NCI-H2196 (cell line): ENCODE data around the gene IL1RL1.

Experiments
- DNase-seq: peaks from one replicate; lab custom pipeline; 2025; ENCODE audit not compliant: unreplicated experiment; lab: John Stamatoyannopoulos, UW

Gene IL1RL1

GRCh38 chr2:102310964-102311640 is at the start of gene IL1RL1:
Gene IL1RL1 (plus strand): TSS chr2:102311563. CDS start chr2:102338265, 26,702 bp downstream.
- no peak for DNase-seq

GRCh38 chr2:102262216-102263129 is 48.9 kb upstream of the IL1RL1 start:
- no peak for DNase-seq

GRCh38 chr2:102264952-102265351 is 46.4 kb upstream of the IL1RL1 start:
- no peak for DNase-seq

GRCh38 chr2:102266204-102266603 is 45.2 kb upstream of the IL1RL1 start:
- no peak for DNase-seq

GRCh38 chr2:102267774-102268173 is 43.6 kb upstream of the IL1RL1 start:
- no peak for DNase-seq

GRCh38 chr2:102268510-102269199 is 42.7 kb upstream of the IL1RL1 start:
- no peak for DNase-seq

GRCh38 chr2:102269200-102269524 is 42.2 kb upstream of the IL1RL1 start:
- no peak for DNase-seq

- no peak for DNase-seq
These were observed 39.5 kb upstream of the IL1RL1 start for GRCh38 chr2:102271844-102272243.

- DNase-seq = no peak
These were observed 37.6 kb upstream of the IL1RL1 start for GRCh38 chr2:102273619-102274211.

- DNase-seq = no peak
These were observed 34.7 kb upstream of the IL1RL1 start for GRCh38 chr2:102276549-102277201.

- no peak for DNase-seq
These were observed 34.1 kb upstream of the IL1RL1 start for GRCh38 chr2:102277202-102277700.

GRCh38 chr2:102278720-102279390 is 32.5 kb upstream of the IL1RL1 start:
- DNase-seq = no peak

- DNase-seq = no peak
These were observed 32.0 kb upstream of the IL1RL1 start for GRCh38 chr2:102279391-102279735.

GRCh38 chr2:102282678-102283091 is 28.7 kb upstream of the IL1RL1 start:
- no peak for DNase-seq

GRCh38 chr2:102283996-102284395 is 27.4 kb upstream of the IL1RL1 start:
- DNase-seq = no peak

- DNase-seq = no peak
These were observed 26.8 kb upstream of the IL1RL1 start for GRCh38 chr2:102284611-102285010.

GRCh38 chr2:102285368-102285767 is 26.0 kb upstream of the IL1RL1 start:
- DNase-seq = no peak

- no peak for DNase-seq
These were observed 25.3 kb upstream of the IL1RL1 start for GRCh38 chr2:102286041-102286440.

- no peak for DNase-seq
These were observed 22.2 kb upstream of the IL1RL1 start for GRCh38 chr2:102289129-102289528.

- DNase-seq = no peak
These were observed 20.8 kb upstream of the IL1RL1 start for GRCh38 chr2:102290594-102290993.
